Stomach (tissue), 4 donors: Measurements from ENCODE around the gene PPDPF.

Experiments
- EP300 ChIP-seq: sonication (generic); formaldehyde crosslinking; IDR thresholded peaks from one replicate; pipeline ENCODE4 v1.6.1; 2017; ENCODE audit warnings: antibody characterized with exemption
- TF ChIP-seq, protein P1 (sequence below), 7 experiments: fragments of 450-650 bp in 4 of 7; fragments of 200-600 bp in 3 of 7; sonication (generic) in 3 of 7; IDR thresholded peaks; one replicate each; pipeline ENCODE4 v1.5.1; 2016 to 2019; ENCODE audit warnings: antibody characterized with exemption in 7 of 7, control low read depth in 2 of 7, mild to moderate bottlenecking in 1 of 7

DNA sequence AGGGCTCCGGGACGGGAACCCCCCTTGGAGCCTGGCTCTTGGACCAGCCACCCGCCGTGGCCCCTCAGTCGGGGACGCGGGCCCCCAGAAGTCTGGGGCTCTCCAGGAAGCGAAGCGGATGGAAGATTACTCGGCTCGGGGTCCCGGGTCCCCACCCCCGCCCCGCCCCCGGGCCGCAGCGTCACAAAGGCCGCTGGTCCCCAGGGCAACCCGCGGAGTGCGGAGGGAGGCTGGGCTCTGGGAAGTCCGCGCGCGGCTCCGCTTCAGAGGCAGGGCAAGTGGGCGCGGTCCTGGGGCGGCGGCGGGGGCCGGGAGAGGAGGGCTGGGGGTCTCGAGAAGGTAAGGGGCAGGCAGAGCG is 33.3 kb downstream of the PPDPF start, which contains the start of gene FNDC11:
- TF ChIP-seq, protein P1, sequence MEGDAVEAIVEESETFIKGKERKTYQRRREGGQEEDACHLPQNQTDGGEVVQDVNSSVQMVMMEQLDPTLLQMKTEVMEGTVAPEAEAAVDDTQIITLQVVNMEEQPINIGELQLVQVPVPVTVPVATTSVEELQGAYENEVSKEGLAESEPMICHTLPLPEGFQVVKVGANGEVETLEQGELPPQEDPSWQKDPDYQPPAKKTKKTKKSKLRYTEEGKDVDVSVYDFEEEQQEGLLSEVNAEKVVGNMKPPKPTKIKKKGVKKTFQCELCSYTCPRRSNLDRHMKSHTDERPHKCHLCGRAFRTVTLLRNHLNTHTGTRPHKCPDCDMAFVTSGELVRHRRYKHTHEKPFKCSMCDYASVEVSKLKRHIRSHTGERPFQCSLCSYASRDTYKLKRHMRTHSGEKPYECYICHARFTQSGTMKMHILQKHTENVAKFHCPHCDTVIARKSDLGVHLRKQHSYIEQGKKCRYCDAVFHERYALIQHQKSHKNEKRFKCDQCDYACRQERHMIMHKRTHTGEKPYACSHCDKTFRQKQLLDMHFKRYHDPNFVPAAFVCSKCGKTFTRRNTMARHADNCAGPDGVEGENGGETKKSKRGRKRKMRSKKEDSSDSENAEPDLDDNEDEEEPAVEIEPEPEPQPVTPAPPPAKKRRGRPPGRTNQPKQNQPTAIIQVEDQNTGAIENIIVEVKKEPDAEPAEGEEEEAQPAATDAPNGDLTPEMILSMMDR (IDR thresholded peaks at IDR 0.05), result no peak
- TF ChIP-seq EP300, result no peak
